ENCODE data around the gene EFNA3. TPM values are rescaled to one million over a fixed set of nuclear protein-coding genes. Genes with fewer than 3 reads are reported as not detected.

Gene EFNA3
- total RNA-seq, 1 experiment from 2014 or later = 12.5 TPM

DNA sequence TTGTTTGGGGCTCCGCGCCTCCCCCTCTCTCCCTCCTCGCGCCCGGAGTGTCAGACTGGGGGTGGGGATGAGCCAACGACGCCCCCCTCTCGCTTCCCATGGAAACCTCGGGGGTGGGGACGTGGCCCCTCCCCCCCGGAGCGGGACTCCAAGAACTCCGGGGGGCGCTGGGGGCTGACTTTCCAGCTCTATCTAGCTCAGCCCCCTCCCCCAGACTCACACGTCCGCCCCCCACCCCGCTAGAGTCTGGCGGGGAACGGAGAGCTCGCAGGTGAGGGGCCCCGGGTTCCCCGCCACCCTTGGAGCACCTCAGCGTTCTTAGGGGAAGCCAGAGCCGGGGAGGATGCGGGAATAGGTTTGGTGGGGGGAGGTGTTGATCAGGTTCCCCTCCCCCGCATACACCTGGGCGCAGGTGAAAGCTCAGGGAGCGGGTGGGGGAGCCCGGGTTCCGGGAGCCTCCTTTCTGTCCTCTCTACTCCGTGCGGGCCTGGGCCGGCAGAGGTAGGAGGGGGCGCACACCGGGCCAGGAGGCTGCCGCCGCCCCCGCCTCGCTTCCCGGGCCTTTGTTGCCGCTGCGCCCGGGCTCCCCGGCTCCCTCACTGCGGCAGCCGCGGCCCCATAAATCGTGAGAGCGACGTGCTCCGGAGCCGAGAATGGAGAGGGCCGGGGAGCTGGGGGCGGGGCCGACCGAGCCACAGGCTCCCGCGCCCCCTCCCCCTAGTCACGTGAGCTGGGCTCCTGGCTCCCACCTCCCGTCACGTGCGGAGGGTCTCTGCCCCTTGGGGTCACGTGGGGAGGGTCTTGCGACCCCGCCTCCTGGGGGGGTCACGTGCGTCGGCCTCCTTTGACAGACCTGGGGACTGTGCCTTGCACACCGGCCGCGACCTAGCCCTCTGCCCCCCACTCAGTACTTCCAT, 1.9 kb downstream of the EFNA3 start:
- peak; percentile 92 for DNase-seq (ENCODE audit: low spot score)
- TF ChIP-seq, protein P1, sequence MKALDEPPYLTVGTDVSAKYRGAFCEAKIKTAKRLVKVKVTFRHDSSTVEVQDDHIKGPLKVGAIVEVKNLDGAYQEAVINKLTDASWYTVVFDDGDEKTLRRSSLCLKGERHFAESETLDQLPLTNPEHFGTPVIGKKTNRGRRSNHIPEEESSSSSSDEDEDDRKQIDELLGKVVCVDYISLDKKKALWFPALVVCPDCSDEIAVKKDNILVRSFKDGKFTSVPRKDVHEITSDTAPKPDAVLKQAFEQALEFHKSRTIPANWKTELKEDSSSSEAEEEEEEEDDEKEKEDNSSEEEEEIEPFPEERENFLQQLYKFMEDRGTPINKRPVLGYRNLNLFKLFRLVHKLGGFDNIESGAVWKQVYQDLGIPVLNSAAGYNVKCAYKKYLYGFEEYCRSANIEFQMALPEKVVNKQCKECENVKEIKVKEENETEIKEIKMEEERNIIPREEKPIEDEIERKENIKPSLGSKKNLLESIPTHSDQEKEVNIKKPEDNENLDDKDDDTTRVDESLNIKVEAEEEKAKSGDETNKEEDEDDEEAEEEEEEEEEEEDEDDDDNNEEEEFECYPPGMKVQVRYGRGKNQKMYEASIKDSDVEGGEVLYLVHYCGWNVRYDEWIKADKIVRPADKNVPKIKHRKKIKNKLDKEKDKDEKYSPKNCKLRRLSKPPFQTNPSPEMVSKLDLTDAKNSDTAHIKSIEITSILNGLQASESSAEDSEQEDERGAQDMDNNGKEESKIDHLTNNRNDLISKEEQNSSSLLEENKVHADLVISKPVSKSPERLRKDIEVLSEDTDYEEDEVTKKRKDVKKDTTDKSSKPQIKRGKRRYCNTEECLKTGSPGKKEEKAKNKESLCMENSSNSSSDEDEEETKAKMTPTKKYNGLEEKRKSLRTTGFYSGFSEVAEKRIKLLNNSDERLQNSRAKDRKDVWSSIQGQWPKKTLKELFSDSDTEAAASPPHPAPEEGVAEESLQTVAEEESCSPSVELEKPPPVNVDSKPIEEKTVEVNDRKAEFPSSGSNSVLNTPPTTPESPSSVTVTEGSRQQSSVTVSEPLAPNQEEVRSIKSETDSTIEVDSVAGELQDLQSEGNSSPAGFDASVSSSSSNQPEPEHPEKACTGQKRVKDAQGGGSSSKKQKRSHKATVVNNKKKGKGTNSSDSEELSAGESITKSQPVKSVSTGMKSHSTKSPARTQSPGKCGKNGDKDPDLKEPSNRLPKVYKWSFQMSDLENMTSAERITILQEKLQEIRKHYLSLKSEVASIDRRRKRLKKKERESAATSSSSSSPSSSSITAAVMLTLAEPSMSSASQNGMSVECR (CRISPR knock-in tag; IDR thresholded peaks at IDR 0.05; ENCODE audit: borderline replicate concordance) = 0 out of 2 replicates have a peak, but pooled peaks have one; percentile 64
- TF ChIP-seq, protein P2, sequence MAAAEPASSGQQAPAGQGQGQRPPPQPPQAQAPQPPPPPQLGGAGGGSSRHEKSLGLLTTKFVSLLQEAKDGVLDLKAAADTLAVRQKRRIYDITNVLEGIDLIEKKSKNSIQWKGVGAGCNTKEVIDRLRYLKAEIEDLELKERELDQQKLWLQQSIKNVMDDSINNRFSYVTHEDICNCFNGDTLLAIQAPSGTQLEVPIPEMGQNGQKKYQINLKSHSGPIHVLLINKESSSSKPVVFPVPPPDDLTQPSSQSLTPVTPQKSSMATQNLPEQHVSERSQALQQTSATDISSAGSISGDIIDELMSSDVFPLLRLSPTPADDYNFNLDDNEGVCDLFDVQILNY (CRISPR knock-in tag; IDR thresholded peaks at IDR 0.05) = peak; percentile 80
- TF ChIP-seq NFE2L1 (CRISPR knock-in tag; IDR thresholded peaks at IDR 0.05) (peak; percentile 13; the same call in 1 of the 2 replicates), ETV6 (CRISPR knock-in tag; IDR thresholded peaks at IDR 0.05) (peak; percentile 71; the same call in 1 of the 2 replicates), CREM (CRISPR knock-in tag; IDR thresholded peaks at IDR 0.05) (0 out of 2 replicates have a peak, but pooled peaks have one; percentile 49), ELF4 (CRISPR knock-in tag; IDR thresholded peaks at IDR 0.05; ENCODE audit: low read depth) (no peak), AFF4 (CRISPR knock-in tag; IDR thresholded peaks at IDR 0.05; ENCODE audit: borderline replicate concordance) (no peak), TP53 (CRISPR knock-in tag; IDR thresholded peaks at IDR 0.05) (0 out of 2 replicates have a peak, but pooled peaks have one; percentile 79), FOXJ3 (CRISPR knock-in tag; IDR thresholded peaks at IDR 0.05; ENCODE audit: borderline replicate concordance) (no peak), FOXK1 (CRISPR knock-in tag; IDR thresholded peaks at IDR 0.05) (peak; percentile 78; the same call in 1 of the 2 replicates), NR2C2 (CRISPR knock-in tag; IDR thresholded peaks at IDR 0.05) (no peak), E2F1 (CRISPR knock-in tag; IDR thresholded peaks at IDR 0.05) (peak; percentile 35; the same call in 1 of the 2 replicates), ZBTB43 (CRISPR knock-in tag; IDR thresholded peaks at IDR 0.05) (peak; percentile 87)
- TF ChIP-seq, protein P3, sequence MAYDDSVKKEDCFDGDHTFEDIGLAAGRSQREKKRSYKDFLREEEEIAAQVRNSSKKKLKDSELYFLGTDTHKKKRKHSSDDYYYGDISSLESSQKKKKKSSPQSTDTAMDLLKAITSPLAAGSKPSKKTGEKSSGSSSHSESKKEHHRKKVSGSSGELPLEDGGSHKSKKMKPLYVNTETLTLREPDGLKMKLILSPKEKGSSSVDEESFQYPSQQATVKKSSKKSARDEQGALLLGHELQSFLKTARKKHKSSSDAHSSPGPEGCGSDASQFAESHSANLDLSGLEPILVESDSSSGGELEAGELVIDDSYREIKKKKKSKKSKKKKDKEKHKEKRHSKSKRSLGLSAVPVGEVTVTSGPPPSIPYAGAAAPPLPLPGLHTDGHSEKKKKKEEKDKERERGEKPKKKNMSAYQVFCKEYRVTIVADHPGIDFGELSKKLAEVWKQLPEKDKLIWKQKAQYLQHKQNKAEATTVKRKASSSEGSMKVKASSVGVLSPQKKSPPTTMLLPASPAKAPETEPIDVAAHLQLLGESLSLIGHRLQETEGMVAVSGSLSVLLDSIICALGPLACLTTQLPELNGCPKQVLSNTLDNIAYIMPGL (CRISPR knock-in tag; IDR thresholded peaks at IDR 0.05) = peak; percentile 67
- TF ChIP-seq, protein P4, sequence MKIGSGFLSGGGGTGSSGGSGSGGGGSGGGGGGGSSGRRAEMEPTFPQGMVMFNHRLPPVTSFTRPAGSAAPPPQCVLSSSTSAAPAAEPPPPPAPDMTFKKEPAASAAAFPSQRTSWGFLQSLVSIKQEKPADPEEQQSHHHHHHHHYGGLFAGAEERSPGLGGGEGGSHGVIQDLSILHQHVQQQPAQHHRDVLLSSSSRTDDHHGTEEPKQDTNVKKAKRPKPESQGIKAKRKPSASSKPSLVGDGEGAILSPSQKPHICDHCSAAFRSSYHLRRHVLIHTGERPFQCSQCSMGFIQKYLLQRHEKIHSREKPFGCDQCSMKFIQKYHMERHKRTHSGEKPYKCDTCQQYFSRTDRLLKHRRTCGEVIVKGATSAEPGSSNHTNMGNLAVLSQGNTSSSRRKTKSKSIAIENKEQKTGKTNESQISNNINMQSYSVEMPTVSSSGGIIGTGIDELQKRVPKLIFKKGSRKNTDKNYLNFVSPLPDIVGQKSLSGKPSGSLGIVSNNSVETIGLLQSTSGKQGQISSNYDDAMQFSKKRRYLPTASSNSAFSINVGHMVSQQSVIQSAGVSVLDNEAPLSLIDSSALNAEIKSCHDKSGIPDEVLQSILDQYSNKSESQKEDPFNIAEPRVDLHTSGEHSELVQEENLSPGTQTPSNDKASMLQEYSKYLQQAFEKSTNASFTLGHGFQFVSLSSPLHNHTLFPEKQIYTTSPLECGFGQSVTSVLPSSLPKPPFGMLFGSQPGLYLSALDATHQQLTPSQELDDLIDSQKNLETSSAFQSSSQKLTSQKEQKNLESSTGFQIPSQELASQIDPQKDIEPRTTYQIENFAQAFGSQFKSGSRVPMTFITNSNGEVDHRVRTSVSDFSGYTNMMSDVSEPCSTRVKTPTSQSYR (CRISPR knock-in tag; IDR thresholded peaks at IDR 0.05) = peak; percentile 79; the same call in 1 of the 2 replicates

More for the DNA sequence above, 1.9 kb downstream of the EFNA3 start:
- Mint-ChIP-seq H3K9me3 (no peaks in the 10 kb centered on the region), H3K27me3 (ENCODE audit: low read depth) (peaks cover 82% of the 10 kb centered on the region), H3K4me3 (peak overlapping the region; percentile 76), H3K4me1 (peaks cover 31% of the 10 kb centered on the region), H3K27ac (no peak overlapping the region), H3K36me3 (no peaks in the 10 kb centered on the region)
- ATAC-seq = peak; percentile 5
- CTCF ChIA-PET = interaction anchor here (0.6 to 7.7 kb wide), 27 partner anchors 10 to 261 kb away, joined by 3 to 109 read pairs (median 4); partner anchors contain the start of genes ADAM15, EFNA4, KRTCAP2 and PBXIP1
- POLR2A ChIA-PET = interaction anchor here (0.7 to 1.6 kb wide), 11 partner anchors 8 to 110 kb away, joined by 3 to 10 read pairs (median 3); partner anchors contain the start of genes EFNA4, KRTCAP2, LENEP and SHC1
